DOHH2 (cell line): ENCODE results near the gene SPON1.
"Not testable (repeated sequence)": the region's sequence is repeated elsewhere in the genome, so short reads cannot be mapped to it uniquely, and the experiment has no call there.

Experiments used
- CTCF ChIP-seq: fragments of 200-600 bp; sonication (generic); IDR thresholded peaks from one replicate; pipeline ENCODE4 v1.5.1; 2014; ENCODE audit warnings: antibody characterized with exemption, mild to moderate bottlenecking, low read depth, low read length; ENCODE audit not compliant: poor library complexity, severe bottlenecking
- EZH2phosphoT487 ChIP-seq: fragments of 200-600 bp; sonication (generic); IDR thresholded peaks from 2 replicates; pipeline ENCODE4 v1.6.1; 2017; ENCODE audit warnings: borderline replicate concordance, mild to moderate bottlenecking, antibody characterized with exemption, low read length, moderate library complexity, mixed read lengths

- not testable (repeated sequence) for TF ChIP-seq CTCF, EZH2phosphoT487
Observed at GRCh38 chr11:14252501-14252900, 290.0 kb downstream of the SPON1 start.
